ENCODE measurements around the gene LCN6. TPM values are rescaled to one million over a fixed set of nuclear protein-coding genes. Genes with fewer than 3 reads are reported as not detected.

The LCN6 gene
- total and polyA plus RNA-seq, 2 donors (not counting 1 experiment from before 2014, with no cell fraction given), result 0.18 TPM; not detected in 1

DNA sequence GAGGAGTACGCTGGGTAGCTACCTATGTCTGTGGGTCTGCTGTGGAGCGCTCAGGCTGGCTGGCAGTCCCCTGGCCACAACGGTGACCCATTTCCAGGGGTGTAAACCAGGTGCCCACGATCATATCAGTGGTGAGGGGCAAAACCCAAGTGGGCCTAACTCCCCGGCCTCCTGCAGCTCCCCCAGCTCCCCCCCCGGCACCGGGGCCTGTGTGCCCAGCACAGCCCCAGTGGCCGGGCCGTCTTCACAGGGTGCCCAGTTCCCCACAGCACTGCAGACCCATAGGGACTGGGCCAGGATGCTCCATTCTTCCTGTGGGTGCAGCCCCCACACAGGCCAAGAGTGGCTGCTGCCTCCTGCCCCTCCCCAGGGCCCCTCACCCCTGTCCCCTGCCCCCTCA lies 10.7 kb upstream of the LCN6 start:
- no peaks in the 10 kb centered on the region for H3K27me3 Mint-ChIP-seq
- no peaks in the 10 kb centered on the region for H3K9me3 Mint-ChIP-seq (ENCODE audit: insufficient read depth)
- intact Hi-C loops (cut with micrococcal nuclease), result loop anchor here (2.0 to 10.0 kb wide), 3 partner anchors 16 to 214 kb away; partner anchors contain the start of genes LCN10 and NOTCH1
- peaks cover 0 to 3% (median 0%) of the 10 kb centered on the region in 4 experiments for H3K27me3 ChIP-seq (replicated peaks in 1 of 4; ENCODE audit: control extremely low read depth in 1 of 4, control insufficient read depth in 3 of 4, insufficient read depth in 4 of 4, low read length in 3 of 4)
- no peaks in the 10 kb centered on the region for H3K36me3 ChIP-seq (replicated peaks in 1 of 2; ENCODE audit: control extremely low read depth in 1 of 2, control insufficient read depth in 1 of 2, extremely low read depth in 1 of 2, insufficient read depth in 2 of 2, low read length in 1 of 2)
- H3K27ac Mint-ChIP-seq, result peak overlapping the region; percentile 95
- WGBS (ENCODE audit: insufficient coverage), result 81% methylated on average over 9 of the region's 9 CpGs
- H3K4me1 Mint-ChIP-seq, result peaks cover 56% of the 10 kb centered on the region
- no peak for ATAC-seq (ENCODE audit: low read depth)
- peak overlapping the region; percentile 81 for H3K4me3 Mint-ChIP-seq
- DNase-seq, result no peak
- H3K9me3 ChIP-seq (ENCODE audit: control extremely low read depth in 1 of 3, control insufficient read depth in 2 of 3, insufficient read depth in 1 of 3, low read length in 2 of 3), result peaks cover 0 to 39% (median 3%) of the 10 kb centered on the region in 3 donors
- no peak for TF ChIP-seq EZH2 (IDR thresholded peaks at IDR 0.05; ENCODE audit: borderline replicate concordance, insufficient read depth, low read depth, low read length, poor library complexity, severe bottlenecking)
- TF ChIP-seq, protein P1, sequence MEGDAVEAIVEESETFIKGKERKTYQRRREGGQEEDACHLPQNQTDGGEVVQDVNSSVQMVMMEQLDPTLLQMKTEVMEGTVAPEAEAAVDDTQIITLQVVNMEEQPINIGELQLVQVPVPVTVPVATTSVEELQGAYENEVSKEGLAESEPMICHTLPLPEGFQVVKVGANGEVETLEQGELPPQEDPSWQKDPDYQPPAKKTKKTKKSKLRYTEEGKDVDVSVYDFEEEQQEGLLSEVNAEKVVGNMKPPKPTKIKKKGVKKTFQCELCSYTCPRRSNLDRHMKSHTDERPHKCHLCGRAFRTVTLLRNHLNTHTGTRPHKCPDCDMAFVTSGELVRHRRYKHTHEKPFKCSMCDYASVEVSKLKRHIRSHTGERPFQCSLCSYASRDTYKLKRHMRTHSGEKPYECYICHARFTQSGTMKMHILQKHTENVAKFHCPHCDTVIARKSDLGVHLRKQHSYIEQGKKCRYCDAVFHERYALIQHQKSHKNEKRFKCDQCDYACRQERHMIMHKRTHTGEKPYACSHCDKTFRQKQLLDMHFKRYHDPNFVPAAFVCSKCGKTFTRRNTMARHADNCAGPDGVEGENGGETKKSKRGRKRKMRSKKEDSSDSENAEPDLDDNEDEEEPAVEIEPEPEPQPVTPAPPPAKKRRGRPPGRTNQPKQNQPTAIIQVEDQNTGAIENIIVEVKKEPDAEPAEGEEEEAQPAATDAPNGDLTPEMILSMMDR (IDR thresholded peaks at IDR 0.05), result no peak
- no peaks in the 10 kb centered on the region for H4K20me1 ChIP-seq (ENCODE audit: control insufficient read depth, insufficient read depth, low read length, poor library complexity, severe bottlenecking)
- POLR2A ChIA-PET, result interaction anchor here (2.0 to 6.1 kb wide), 3 partner anchors 9 to 58 kb away, joined by 8 to 83 read pairs (median 39); partner anchors contain the start of gene LCN6
- CTCF ChIA-PET, result interaction anchor here (0.6 to 4.9 kb wide), 8 partner anchors 9 to 211 kb away, joined by 3 to 102 read pairs (median 8); partner anchors contain the start of gene LCN6
- peak overlapping the region; percentile 70 for H3K4me2 ChIP-seq (replicated peaks; ENCODE audit: low read depth, low read length, poor library complexity, severe bottlenecking)
- peaks cover 56 to 85% of the 10 kb centered on the region in 2 donors for H3K4me1 ChIP-seq (ENCODE audit: control insufficient read depth in 2 of 2, insufficient read depth in 2 of 2, low read length in 2 of 2)
- H3K4me3 ChIP-seq (ENCODE audit: control extremely low read depth in 1 of 5, extremely low read depth in 1 of 5, insufficient read depth in 1 of 5, low read depth in 2 of 5, low read length in 4 of 5), result no peak overlapping the region
- H3K9ac ChIP-seq (ENCODE audit: low read length), result no peak overlapping the region
- H3K79me2 ChIP-seq (ENCODE audit: control insufficient read depth, insufficient read depth, low read length), result peaks cover 3% of the 10 kb centered on the region
- H2AFZ ChIP-seq (ENCODE audit: insufficient read depth, low read depth, low read length, poor library complexity, severe bottlenecking), result no peak overlapping the region
- H3K27ac ChIP-seq (ENCODE audit: low read length in 2 of 2), result peak overlapping the region; percentile 50 to 80

DNA sequence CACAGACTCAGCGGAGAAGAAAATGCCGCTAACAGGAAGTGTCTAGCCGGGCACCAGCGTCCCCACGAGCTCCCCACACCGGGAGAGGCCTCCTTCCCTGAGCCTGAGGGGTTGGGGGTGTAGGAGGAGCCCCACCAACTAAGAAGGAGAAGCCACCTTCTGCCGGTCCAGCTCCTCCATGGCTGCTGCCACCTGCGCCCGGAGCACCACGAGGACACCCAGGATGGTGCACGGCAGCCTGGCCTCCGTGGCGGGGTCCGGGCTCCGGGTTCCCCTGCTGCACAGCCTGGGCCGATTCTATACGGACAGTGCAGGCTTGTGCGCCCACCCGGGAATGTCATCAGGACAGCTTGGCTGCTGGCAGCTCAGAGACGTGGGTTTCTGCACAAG lies 9.4 kb upstream of the LCN6 start:
- DNase-seq, result no peak
- peak overlapping the region; percentile 81 for H3K4me3 Mint-ChIP-seq
- POLR2A ChIA-PET, result interaction anchor here (0.9 to 6.1 kb wide), 9 partner anchors 8 to 56 kb away, joined by 3 to 83 read pairs (median 8); partner anchors contain the start of genes LCN10, LCN6 and TMEM141
- H3K27me3 Mint-ChIP-seq, result no peaks in the 10 kb centered on the region
- Histone ChIP-seq H3K4me3 (ENCODE audit: control extremely low read depth in 1 of 5, extremely low read depth in 1 of 5, insufficient read depth in 1 of 5, low read depth in 2 of 5, low read length in 4 of 5) (peak overlapping the region in 1 of 5 experiments; percentile 10), H3K27ac (ENCODE audit: low read length in 2 of 2) (peak overlapping the region; percentile 50 to 80), H3K4me1 (ENCODE audit: control insufficient read depth in 2 of 2, insufficient read depth in 2 of 2, low read length in 2 of 2) (peaks cover 61 to 82% of the 10 kb centered on the region in 2 donors), H4K20me1 (ENCODE audit: control insufficient read depth, insufficient read depth, low read length, poor library complexity, severe bottlenecking) (no peaks in the 10 kb centered on the region), H3K79me2 (ENCODE audit: control insufficient read depth, insufficient read depth, low read length) (peaks cover 3% of the 10 kb centered on the region), H2AFZ (ENCODE audit: insufficient read depth, low read depth, low read length, poor library complexity, severe bottlenecking) (no peak overlapping the region), H3K4me2 (replicated peaks; ENCODE audit: low read depth, low read length, poor library complexity, severe bottlenecking) (peak overlapping the region; percentile 70), H3K9ac (ENCODE audit: low read length) (peak overlapping the region; percentile 8), H3K36me3 (replicated peaks in 1 of 2; ENCODE audit: control extremely low read depth in 1 of 2, control insufficient read depth in 1 of 2, extremely low read depth in 1 of 2, insufficient read depth in 2 of 2, low read length in 1 of 2) (no peaks in the 10 kb centered on the region), H3K27me3 (replicated peaks in 1 of 4; ENCODE audit: control extremely low read depth in 1 of 4, control insufficient read depth in 3 of 4, insufficient read depth in 4 of 4, low read length in 3 of 4) (no peaks in the 10 kb centered on the region), H3K9me3 (ENCODE audit: control extremely low read depth in 1 of 3, control insufficient read depth in 2 of 3, insufficient read depth in 1 of 3, low read length in 2 of 3) (peaks cover 0 to 52% (median 11%) of the 10 kb centered on the region in 3 donors)
- CTCF ChIA-PET, result interaction anchor here (1.0 to 4.9 kb wide), 13 partner anchors 9 to 277 kb away, joined by 3 to 102 read pairs (median 6); partner anchors contain the start of genes LCN10 and LCN6
- WGBS (ENCODE audit: insufficient coverage), result 77% methylated on average over 18 of the region's 20 CpGs
- peaks cover 54% of the 10 kb centered on the region for H3K4me1 Mint-ChIP-seq
- TF ChIP-seq, protein P1 (IDR thresholded peaks at IDR 0.05), result no peak
- TF ChIP-seq EZH2 (IDR thresholded peaks at IDR 0.05; ENCODE audit: borderline replicate concordance, insufficient read depth, low read depth, low read length, poor library complexity, severe bottlenecking), result no peak
- H3K27ac Mint-ChIP-seq, result peak overlapping the region; percentile 95
- peak; percentile 8 for ATAC-seq (ENCODE audit: low read depth)
- H3K9me3 Mint-ChIP-seq (ENCODE audit: insufficient read depth), result no peaks in the 10 kb centered on the region
- intact Hi-C loops (cut with micrococcal nuclease), result loop anchor here (1.0 to 10.0 kb wide), 5 partner anchors 7 to 213 kb away; partner anchors contain the start of genes LCN10 and NOTCH1
